OCI-LY3 (cell line): Measurements from ENCODE around the gene AUTS2.

Source experiments
- CTCF ChIP-seq: fragments of 200-600, 300-600 bp; sonication (generic); IDR thresholded peaks from 2 replicates; pipeline ENCODE4 v1.5.1; 2014; ENCODE audit warnings: antibody characterized with exemption, low read length, low read depth
- EZH2phosphoT487 ChIP-seq: fragments of 200-600 bp; shearing (Covaris generic); IDR thresholded peaks from 2 replicates; pipeline ENCODE4 v1.6.1; 2018; ENCODE audit warnings: antibody characterized with exemption, mixed run types, low read depth

- no peak for TF ChIP-seq CTCF
- no peak for TF ChIP-seq EZH2phosphoT487
Measured at GRCh38 chr7:70000737-70001348, 402.6 kb downstream of the AUTS2 start.
